ENCODE results near the gene LAMC1.

The LAMC1 gene

GRCh38 chr1:183155939-183156338, 132.7 kb downstream of the LAMC1 start:
- no peak for DNase-seq

GRCh38 chr1:183159960-183160359, 136.7 kb downstream of the LAMC1 start:
- DNase-seq = no peak

GRCh38 chr1:183161391-183161790, 138.2 kb downstream of the LAMC1 start:
- no peak for DNase-seq

- DNase-seq = no peak
Observed at GRCh38 chr1:183163316-183163715, 140.1 kb downstream of the LAMC1 start.

- DNase-seq = no peak
Observed at GRCh38 chr1:183164340-183164739, 141.1 kb downstream of the LAMC1 start.

- no peak for DNase-seq
Observed at GRCh38 chr1:183164963-183165362, 141.7 kb downstream of the LAMC1 start.

GRCh38 chr1:183165456-183165855, 142.2 kb downstream of the LAMC1 start:
- no peak for DNase-seq

GRCh38 chr1:183166454-183166853, 143.2 kb downstream of the LAMC1 start:
- no peak for DNase-seq

GRCh38 chr1:183167676-183168075, 144.5 kb downstream of the LAMC1 start:
- DNase-seq = no peak

GRCh38 chr1:183168308-183168707, 145.1 kb downstream of the LAMC1 start:
- no peak for DNase-seq

- no peak for DNase-seq
Observed at GRCh38 chr1:183173828-183174227, 150.6 kb downstream of the LAMC1 start.

GRCh38 chr1:183175631-183176030, 152.4 kb downstream of the LAMC1 start:
- no peak for DNase-seq

GRCh38 chr1:183178545-183178944, 155.3 kb downstream of the LAMC1 start:
- DNase-seq = no peak

- no peak for DNase-seq
Observed at GRCh38 chr1:183179033-183179432, 155.8 kb downstream of the LAMC1 start.

- peak; percentile 56 for DNase-seq
Observed at GRCh38 chr1:183180218-183180617, 157.0 kb downstream of the LAMC1 start.

GRCh38 chr1:183180634-183181056, 157.4 kb downstream of the LAMC1 start:
- no peak for DNase-seq

- DNase-seq = peak; percentile 10
Observed at GRCh38 chr1:183185941-183186490, 162.8 kb downstream of the LAMC1 start, which contains the start of gene LAMC2. TSS of gene LAMC2 (plus strand) at chr1:183186264. CDS start at chr1:183186353, 89 bp downstream.

GRCh38 chr1:183186841-183187240, 163.6 kb downstream of the LAMC1 start:
- DNase-seq = no peak

GRCh38 chr1:183188240-183188639, 165.0 kb downstream of the LAMC1 start:
- no peak for DNase-seq

- DNase-seq = no peak
Observed at GRCh38 chr1:183191833-183192232, 168.6 kb downstream of the LAMC1 start.

GRCh38 chr1:183193963-183194525, 170.8 kb downstream of the LAMC1 start:
- DNase-seq = no peak

GRCh38 chr1:183194527-183195141, 171.4 kb downstream of the LAMC1 start:
- DNase-seq = no peak

GRCh38 chr1:183195142-183195574, 171.9 kb downstream of the LAMC1 start:
- DNase-seq = no peak
